B cell (primary cell): ENCODE data around the gene MED26. TPM values are rescaled to one million over a fixed set of nuclear protein-coding genes. Genes with fewer than 3 reads are reported as not detected.
A peak's percentile ranks its signal among the peaks of the same experiment; 100 is the strongest.

Experiments used
- ATAC-seq: fragments of 200-7000 bp; cut with Tn5 transposase; one replicate; pipeline ENCODE4 v1.10.0; 2021; ENCODE audit warnings: low read depth, mild to moderate bottlenecking, moderate number of reproducible peaks, moderate library complexity
- CTCF ChIA-PET: fragments of 350-600 bp; sonication (Branson Sonifier 250); formaldehyde crosslinking; loops from one replicate; lab custom pipeline; 2021; ENCODE audit warnings: antibody characterized with exemption, inconsistent platforms; lab: Charles Lee
- POLR2A ChIA-PET: fragments of 350-600 bp; sonication (Branson Sonifier 250); formaldehyde crosslinking; loops from one replicate; lab custom pipeline; 2021; ENCODE audit warnings: antibody characterized with exemption; lab: Charles Lee
- DNase-seq: peaks from one replicate; pipeline ENCODE4 v3.0.0; 2013
- H2AFZ ChIP-seq: 2 replicates; pipeline ENCODE4 v1.6.1; 2012; ENCODE audit warnings: mild to moderate bottlenecking, low read depth, low read length; ENCODE audit not compliant: insufficient read depth, poor library complexity, severe bottlenecking
- H3K27ac ChIP-seq, 2 donors: 1 replicate in 1 of 2; 2 replicates in 1 of 2; pipeline ENCODE4 v1.5.1; 2012 to 2013; ENCODE audit warnings: low read length in 2 of 2, mild to moderate bottlenecking in 2 of 2, moderate library complexity in 1 of 2
- H3K27me3 ChIP-seq, 4 experiments: fragments of 200-600 bp in 1 of 4; sonication (generic) in 1 of 4; replicated peaks in 1 of 4; 1 replicate in 2 of 4; 2 replicates in 2 of 4; pipeline versions ENCODE4 v1.6.1 to v1.7.0; 2013 to 2016; ENCODE audit warnings: low read length in 3 of 4, mild to moderate bottlenecking in 2 of 4, mixed read lengths in 1 of 4, moderate library complexity in 1 of 4; ENCODE audit not compliant: insufficient read depth in 4 of 4, control insufficient read depth in 3 of 4; ENCODE audit errors: control extremely low read depth in 1 of 4
- H3K36me3 ChIP-seq, 2 experiments: replicated peaks in 1 of 2; 1 replicate in 1 of 2; 2 replicates in 1 of 2; pipeline versions ENCODE4 v1.6.1 to v1.7.1; 2013; ENCODE audit warnings: low read length in 1 of 2; ENCODE audit not compliant: insufficient read depth in 2 of 2, control insufficient read depth in 1 of 2; ENCODE audit errors: control extremely low read depth in 1 of 2, extremely low read depth in 1 of 2
- H3K4me1 ChIP-seq, 2 donors: fragments of 200-600 bp in 1 of 2; sonication (generic) in 1 of 2; 1 replicate in 1 of 2; 2 replicates in 1 of 2; pipeline versions ENCODE4 v1.5.1 to v1.6.1; 2013 to 2017; ENCODE audit warnings: low read length in 2 of 2; ENCODE audit not compliant: control insufficient read depth in 2 of 2, insufficient read depth in 2 of 2
- H3K4me2 ChIP-seq: replicated peaks from 2 replicates; pipeline ENCODE3; 2012; ENCODE audit warnings: mild to moderate bottlenecking, low read depth, low read length; ENCODE audit not compliant: poor library complexity, severe bottlenecking
- H3K4me3 ChIP-seq, 5 experiments: fragments of 200-600 bp in 1 of 5; sonication (generic) in 1 of 5; 1 replicate in 3 of 5; 2 replicates in 2 of 5; pipeline versions ENCODE4 v1.5.1 to v1.7.0; 2011 to 2016; ENCODE audit warnings: low read length in 4 of 5, mild to moderate bottlenecking in 4 of 5, low read depth in 2 of 5, control low read depth in 1 of 5, moderate library complexity in 1 of 5; ENCODE audit not compliant: insufficient read depth in 1 of 5; ENCODE audit errors: control extremely low read depth in 1 of 5, extremely low read depth in 1 of 5
- H3K79me2 ChIP-seq: fragments of 200-600 bp; sonication (generic); one replicate; pipeline ENCODE4 v1.6.0; 2016; ENCODE audit warnings: low read length; ENCODE audit not compliant: control insufficient read depth, insufficient read depth
- H3K9ac ChIP-seq: fragments of 200-600 bp; sonication (generic); 2 replicates; pipeline ENCODE4 v1.6.1; 2017; ENCODE audit warnings: mild to moderate bottlenecking, low read length, moderate library complexity
- H3K9me3 ChIP-seq, 3 donors: one replicate each; pipeline versions ENCODE4 v1.6.1 to v1.7.1; 2013; ENCODE audit warnings: low read length in 2 of 3; ENCODE audit not compliant: control insufficient read depth in 2 of 3, insufficient read depth in 1 of 3; ENCODE audit errors: control extremely low read depth in 1 of 3
- H4K20me1 ChIP-seq: 2 replicates; pipeline ENCODE4 v1.6.0; 2012; ENCODE audit warnings: mild to moderate bottlenecking, low read length; ENCODE audit not compliant: insufficient read depth, control insufficient read depth, poor library complexity, severe bottlenecking
- H3K27ac Mint-ChIP-seq: one replicate; pipeline ENCODE4 v1.8.0; 2021; ENCODE audit warnings: mixed read lengths
- H3K27me3 Mint-ChIP-seq: one replicate; pipeline ENCODE4 v1.8.0; 2021; ENCODE audit warnings: mixed read lengths
- H3K4me1 Mint-ChIP-seq: one replicate; pipeline ENCODE4 v1.8.0; 2021; ENCODE audit warnings: mixed read lengths
- H3K4me3 Mint-ChIP-seq: one replicate; pipeline ENCODE4 v1.8.0; 2021; ENCODE audit warnings: mixed read lengths
- H3K9me3 Mint-ChIP-seq: one replicate; pipeline ENCODE4 v1.8.0; 2022; ENCODE audit warnings: mixed read lengths; ENCODE audit not compliant: insufficient read depth
- CTCF ChIP-seq: fragments of 200-600 bp; IDR thresholded peaks from one replicate; pipeline ENCODE4 v1.8.0; 2022; ENCODE audit warnings: antibody characterized with exemption, mild to moderate bottlenecking
- EZH2 ChIP-seq: IDR thresholded peaks from 2 replicates; pipeline ENCODE4 v1.6.1; 2012; ENCODE audit warnings: borderline replicate concordance, low read depth, mild to moderate bottlenecking, moderate library complexity, low read length; ENCODE audit not compliant: insufficient read depth, poor library complexity, severe bottlenecking
- WGBS: methylation state at CpG from one replicate; pipeline ENCODE4 v1.1.5; 2013; ENCODE audit warnings: missing lambda C conversion rate; ENCODE audit not compliant: insufficient coverage; 5-methylcytosine and 5-hydroxymethylcytosine counted together
- intact Hi-C: fragments of 100-400 bp; cut with micrococcal nuclease; formaldehyde crosslinking; loops from one replicate; pipeline ENCODE4 v1.10.0; 2022
- polyA plus RNA-seq: library from polyadenylated mRNA; depleted of rRNA; stranded (reverse); fragments of >200 nt; gene quantifications from 2 replicates; pipeline ENCODE4 v1.2.3, GENCODE V29; 2012
- total RNA-seq, 2 donors: library from RNA; stranded (reverse); fragments of 120-200 nt in 1 of 2; gene quantifications; 1 replicate in 1 of 2; 2 replicates in 1 of 2; pipeline versions ENCODE4 v1.2.3 to v1.2.4, GENCODE V29; 2013 to 2022

The MED26 gene
- total and polyA plus RNA-seq, 2 donors (not counting 1 experiment from before 2014, with no cell fraction given) = 15.6 to 33.6 TPM

- peaks cover 63% of the 10 kb centered on the region for H3K79me2 ChIP-seq
- Mint-ChIP-seq H3K4me3 (peak overlapping the region; percentile 91), H3K9me3 (no peaks in the 10 kb centered on the region), H3K27me3 (no peaks in the 10 kb centered on the region), H3K4me1 (peaks cover 43% of the 10 kb centered on the region), H3K27ac (peak overlapping the region; percentile 89)
- peaks cover 31% of the 10 kb centered on the region for H4K20me1 ChIP-seq
- peak overlapping the region; percentile 94 for H2AFZ ChIP-seq
- DNase-seq = peak; percentile 53
- ChIA-PET CTCF (interaction anchor here (0.7 to 1.9 kb wide), 7 partner anchors 34 to 119 kb away, joined by 3 to 8 read pairs (median 5); partner anchors contain the start of gene MED26), POLR2A (interaction anchor here (4.1 kb wide), 1 partner anchor 77 kb away, joined by 35 read pairs; no protein-coding TSS in a partner anchor)
- no peaks in the 10 kb centered on the region for H3K9me3 ChIP-seq
- H3K27me3 ChIP-seq = no peaks in the 10 kb centered on the region
- peak overlapping the region; percentile 84 for H3K9ac ChIP-seq
- no peak for ATAC-seq
- intact Hi-C loops = loop anchor here (2.0 to 5.0 kb wide), 4 partner anchors 57 to 646 kb away; partner anchors contain the start of genes DDA1, MRPL34, NWD1 and SIN3B
- no peak for TF ChIP-seq EZH2
- no peak for TF ChIP-seq CTCF
- peak overlapping the region; percentile 97 for H3K4me2 ChIP-seq
- H3K27ac ChIP-seq = peak overlapping the region in 1 of 2 donors; percentile 60
- WGBS = 0% methylated on average over 27 of the region's 31 CpGs
- H3K4me3 ChIP-seq = peak overlapping the region; percentile 21 to 84 (median 68)
- peaks cover 0 to 26% of the 10 kb centered on the region in 2 experiments for H3K36me3 ChIP-seq
- H3K4me1 ChIP-seq = peaks cover 26 to 42% of the 10 kb centered on the region in 2 donors
These were observed 33.6 kb upstream of the MED26 start for GRCh38 chr19:16661480-16662034.
